ENCODE data around the gene CBFB.

The CBFB gene

DNA sequence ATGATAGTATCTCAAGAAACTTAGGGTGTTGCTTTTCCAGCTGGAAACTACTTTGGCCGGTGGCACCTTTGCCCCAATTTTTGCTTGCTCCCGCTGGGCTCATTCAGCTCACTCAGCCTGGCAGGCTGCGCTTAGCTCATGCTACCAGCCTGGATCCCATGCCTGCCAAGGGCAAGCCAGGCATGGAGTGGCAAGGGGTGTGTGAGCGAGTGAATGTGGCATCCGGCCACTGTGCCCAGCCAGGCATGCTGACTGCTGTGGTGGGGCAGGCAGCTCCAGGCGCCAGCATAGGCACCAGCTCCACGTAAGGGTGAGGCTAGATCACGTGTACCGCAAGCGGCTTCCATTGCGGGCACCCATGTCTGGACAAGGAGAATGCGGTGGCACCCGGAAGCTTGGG is 112.4 kb downstream of the CBFB start:
- DNase-seq, result no peak

- DNase-seq, result no peak
Measured at GRCh38 chr16:67142342-67142741, 113.4 kb downstream of the CBFB start.

DNA sequence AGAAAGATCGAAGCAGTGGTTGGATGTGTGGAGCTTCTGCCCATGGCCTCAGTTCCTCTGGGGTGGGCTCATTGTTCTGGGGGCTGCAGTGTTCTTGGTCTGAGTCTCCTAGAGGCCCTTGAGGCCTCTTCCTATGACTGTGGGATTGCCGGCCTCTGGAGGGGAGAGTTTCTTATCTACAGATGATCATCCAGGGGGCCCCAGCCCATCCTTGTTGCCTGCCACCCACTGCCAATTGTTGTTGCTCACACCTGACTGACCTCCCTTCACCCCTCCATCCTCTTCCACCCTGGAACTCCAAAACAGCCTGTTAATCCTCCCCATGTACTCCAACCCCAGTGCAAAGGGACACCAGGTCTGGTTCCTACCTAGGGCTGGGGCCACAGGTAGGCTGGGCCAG is 116.0 kb downstream of the CBFB start:
- DNase-seq, result no peak

GRCh38 chr16:67145746-67146145 is 116.8 kb downstream of the CBFB start:
- no peak for DNase-seq

DNA sequence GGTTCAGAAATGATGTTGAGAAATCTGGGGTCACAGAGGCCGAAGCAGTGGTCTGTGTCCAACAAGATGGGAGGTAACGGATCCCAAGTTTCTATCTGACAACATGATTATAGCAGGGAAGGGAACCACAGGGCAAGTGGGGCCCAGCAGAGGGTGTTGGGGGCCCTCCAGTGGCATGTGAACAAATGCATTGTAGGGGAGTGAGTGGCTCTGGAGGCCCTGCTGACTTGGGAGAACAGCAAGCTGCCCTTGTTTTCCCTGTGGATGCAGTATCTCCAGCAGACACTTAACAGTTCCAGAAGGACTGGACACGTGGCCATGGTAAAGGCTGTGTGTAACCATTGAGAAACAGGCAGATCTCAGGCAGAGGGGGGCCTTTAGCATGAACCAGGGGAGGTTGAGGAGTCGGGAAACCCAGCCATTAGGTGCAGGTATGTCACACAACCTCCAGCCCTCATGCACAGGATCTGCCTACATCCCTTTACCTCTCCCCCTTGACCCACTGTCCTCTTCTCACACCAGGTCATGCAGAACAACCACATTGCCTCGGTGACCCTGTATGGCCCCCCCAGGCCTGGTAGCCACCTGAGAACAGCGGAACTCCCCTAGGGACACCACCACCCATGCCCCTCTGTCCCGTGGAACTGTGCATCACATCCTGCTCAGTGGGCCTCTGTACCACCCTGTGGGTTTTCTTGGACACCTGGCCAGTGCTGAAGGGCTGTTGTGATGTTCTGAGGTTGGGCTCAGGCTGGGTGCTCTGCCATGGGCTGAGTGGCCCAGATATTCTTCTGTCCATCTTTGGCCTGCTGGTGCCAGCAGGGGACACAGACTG is 117.8 kb downstream of the CBFB start:
- DNase-seq, result no peak

GRCh38 chr16:67147437-67148140 is 118.6 kb downstream of the CBFB start:
- DNase-seq, result no peak

- no peak for DNase-seq
Measured at GRCh38 chr16:67148221-67148620, 119.3 kb downstream of the CBFB start.

GRCh38 chr16:67148656-67149275 is 119.8 kb downstream of the CBFB start:
- DNase-seq, result no peak

GRCh38 chr16:67149276-67150046 is 120.5 kb downstream of the CBFB start:
- DNase-seq, result no peak

GRCh38 chr16:67150047-67150832 is 121.3 kb downstream of the CBFB start:
- DNase-seq, result no peak

All from T-helper 9 cell (primary cell).